OCI-LY7 (cell line): ENCODE data around the gene PIEZO1. TPM values are rescaled to one million over a fixed set of nuclear protein-coding genes. Genes with fewer than 3 reads are reported as not detected.

Experiments used
- BruUV-seq: library from RNA; stranded (reverse); fragments of 400-500 nt; replicated peaks from 2 replicates; lab custom pipeline; 2021; lab: Mats Ljungman, UMichigan
- CTCF ChIA-PET: fragments of 300-600 bp; sonication (Branson Sonifier 250); formaldehyde crosslinking; loops from one replicate; lab custom pipeline; 2022; ENCODE audit warnings: antibody characterized with exemption; ENCODE audit not compliant: unreplicated experiment; lab: Charles Lee
- POLR2A ChIA-PET: fragments of 300-600 bp; sonication (Branson Sonifier 250); formaldehyde crosslinking; loops from one replicate; lab custom pipeline; 2022; ENCODE audit warnings: antibody characterized with exemption; lab: Charles Lee
- DNase-seq: peaks from one replicate; pipeline ENCODE4 v3.0.0-alpha.2; 2015; ENCODE audit warnings: low spot score
- H2AFZ ChIP-seq: fragments of 200-600 bp; sonication (generic), shearing (Covaris generic); 2 replicates; pipeline ENCODE4 v1.6.1; 2014; ENCODE audit warnings: mild to moderate bottlenecking, antibody characterized with exemption, low read length, moderate library complexity
- H3K27ac ChIP-seq: fragments of 200-600 bp; sonication (generic); 2 replicates; pipeline ENCODE4 v1.5.1; 2014; ENCODE audit warnings: mixed run types, low read depth, mild to moderate bottlenecking, moderate library complexity, low read length, inconsistent platforms; ENCODE audit not compliant: poor library complexity, severe bottlenecking
- H3K36me3 ChIP-seq: fragments of 200-600 bp; sonication (generic); 2 replicates; pipeline ENCODE4 v1.6.1; 2014; ENCODE audit warnings: mild to moderate bottlenecking, antibody characterized with exemption, low read length, moderate library complexity, mixed read lengths; ENCODE audit not compliant: insufficient read depth
- H3K4me1 ChIP-seq: fragments of 200-600 bp; sonication (generic); 2 replicates; pipeline ENCODE4 v1.5.1; 2014; ENCODE audit warnings: mild to moderate bottlenecking, low read length; ENCODE audit not compliant: insufficient read depth, poor library complexity, severe bottlenecking
- H3K4me2 ChIP-seq: fragments of 200-600 bp; sonication (generic); 2 replicates; pipeline ENCODE4 v1.6.1; 2014; ENCODE audit warnings: mild to moderate bottlenecking, low read length
- H3K4me3 ChIP-seq: fragments of 200-600 bp; sonication (generic); 2 replicates; pipeline ENCODE4 v1.5.1; 2014; ENCODE audit warnings: mild to moderate bottlenecking, low read depth, low read length; ENCODE audit not compliant: poor library complexity, severe bottlenecking
- H3K79me2 ChIP-seq: fragments of 200-600 bp; sonication (generic); 2 replicates; pipeline ENCODE4 v1.6.1; 2016; ENCODE audit warnings: low read depth, mild to moderate bottlenecking, low read length, moderate library complexity, mixed read lengths; ENCODE audit not compliant: insufficient read depth
- H3K9me2 ChIP-seq: fragments of 200-600 bp; sonication (generic); 2 replicates; pipeline ENCODE4 v1.6.1; 2016; ENCODE audit warnings: mild to moderate bottlenecking, low read length, mixed read lengths; ENCODE audit not compliant: insufficient read depth
- H3K9me3 ChIP-seq: fragments of 200-600 bp; sonication (generic); 2 replicates; pipeline ENCODE4 v1.6.1; 2014; ENCODE audit warnings: mild to moderate bottlenecking, mixed run types, low read length, mixed read lengths
- H4K20me1 ChIP-seq: fragments of 200-600 bp; sonication (generic); 2 replicates; pipeline ENCODE4 v1.6.1; 2014; ENCODE audit warnings: mild to moderate bottlenecking, antibody characterized with exemption, low read length, moderate library complexity, mixed read lengths; ENCODE audit not compliant: insufficient read depth
- EZH2phosphoT487 ChIP-seq: fragments of 200-600 bp; sonication (generic); IDR thresholded peaks from 2 replicates; pipeline ENCODE4 v1.6.1; 2018; ENCODE audit warnings: low read depth, borderline replicate concordance, mild to moderate bottlenecking, mixed run types, antibody characterized with exemption, low read length, moderate library complexity, mixed read lengths
- intact Hi-C: fragments of 100-400 bp; cut with micrococcal nuclease; formaldehyde crosslinking; loops from one replicate; pipeline ENCODE4 v1.10.0; 2022; ENCODE audit not compliant: unreplicated experiment
- total RNA-seq, 2 experiments: library from RNA; depleted of rRNA in 1 of 2; stranded (reverse); fragments of >200 nt in 1 of 2; shearing (Covaris generic) in 1 of 2; gene quantifications; 2 replicates each; pipeline ENCODE4 v1.2.3, GENCODE V29; 2014 to 2022
- TF ChIP-seq, protein P1 (sequence below): fragments of 200-600 bp; sonication (generic); conservative IDR thresholded peaks from 2 replicates; pipeline ENCODE4 v1.5.1; 2014; ENCODE audit warnings: mild to moderate bottlenecking, antibody characterized with exemption, low read length, moderate library complexity, mixed read lengths

The PIEZO1 gene
- total RNA-seq, 2 experiments from 2014 or later: 144 to 154 TPM

DNA sequence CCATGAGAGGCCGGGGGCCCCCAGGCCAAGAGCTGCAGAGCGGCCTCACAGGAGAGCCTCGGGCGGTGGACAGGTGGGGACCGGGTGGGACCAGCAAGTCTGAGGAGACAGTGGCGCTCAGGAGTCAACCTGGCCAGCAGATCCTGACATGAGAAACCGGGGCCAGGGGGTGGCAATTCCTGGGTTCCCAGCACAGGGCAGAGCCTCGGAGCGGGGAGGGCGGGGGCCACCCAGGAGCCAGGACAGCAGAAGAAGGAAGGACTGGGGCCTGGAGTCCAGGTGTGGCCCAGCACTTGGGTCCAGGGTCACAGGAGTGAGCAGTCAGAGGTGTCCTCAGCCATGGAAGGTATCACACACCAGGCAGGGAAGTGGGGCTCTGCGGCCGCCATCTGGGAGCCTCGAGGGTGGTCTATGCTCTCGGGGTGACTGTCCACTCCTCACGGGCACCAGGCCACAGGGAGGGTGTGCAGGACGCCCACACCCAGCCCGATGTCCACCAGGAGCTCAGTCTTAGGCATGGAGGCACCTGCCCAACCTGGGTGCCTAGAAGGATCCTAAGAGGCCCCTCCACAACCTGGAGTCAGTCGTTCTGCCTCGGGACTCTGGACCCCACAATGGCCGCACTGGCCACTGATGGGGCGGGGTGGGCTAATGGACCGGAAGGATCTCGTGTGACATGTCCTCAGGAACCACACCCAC lies 29.1 kb downstream of the PIEZO1 start:
- no peak overlapping the region for H3K4me3 ChIP-seq
- H3K27ac ChIP-seq: no peak overlapping the region
- peaks cover 5% of the 10 kb centered on the region for H3K4me1 ChIP-seq
- no peaks in the 10 kb centered on the region; the same call in 1 of the 2 replicates for H3K36me3 ChIP-seq
- H2AFZ ChIP-seq: no peak overlapping the region
- H3K9me3 ChIP-seq: no peaks in the 10 kb centered on the region
- no peak overlapping the region for H3K4me2 ChIP-seq
- ChIA-PET POLR2A (no interaction called here), CTCF (no interaction called here)
- DNase-seq: no peak
- intact Hi-C loops: no loop called here
- no peaks in the 10 kb centered on the region for H3K79me2 ChIP-seq
- no peak for TF ChIP-seq EZH2phosphoT487
- TF ChIP-seq, protein P1, sequence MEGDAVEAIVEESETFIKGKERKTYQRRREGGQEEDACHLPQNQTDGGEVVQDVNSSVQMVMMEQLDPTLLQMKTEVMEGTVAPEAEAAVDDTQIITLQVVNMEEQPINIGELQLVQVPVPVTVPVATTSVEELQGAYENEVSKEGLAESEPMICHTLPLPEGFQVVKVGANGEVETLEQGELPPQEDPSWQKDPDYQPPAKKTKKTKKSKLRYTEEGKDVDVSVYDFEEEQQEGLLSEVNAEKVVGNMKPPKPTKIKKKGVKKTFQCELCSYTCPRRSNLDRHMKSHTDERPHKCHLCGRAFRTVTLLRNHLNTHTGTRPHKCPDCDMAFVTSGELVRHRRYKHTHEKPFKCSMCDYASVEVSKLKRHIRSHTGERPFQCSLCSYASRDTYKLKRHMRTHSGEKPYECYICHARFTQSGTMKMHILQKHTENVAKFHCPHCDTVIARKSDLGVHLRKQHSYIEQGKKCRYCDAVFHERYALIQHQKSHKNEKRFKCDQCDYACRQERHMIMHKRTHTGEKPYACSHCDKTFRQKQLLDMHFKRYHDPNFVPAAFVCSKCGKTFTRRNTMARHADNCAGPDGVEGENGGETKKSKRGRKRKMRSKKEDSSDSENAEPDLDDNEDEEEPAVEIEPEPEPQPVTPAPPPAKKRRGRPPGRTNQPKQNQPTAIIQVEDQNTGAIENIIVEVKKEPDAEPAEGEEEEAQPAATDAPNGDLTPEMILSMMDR: no peak; the same call in none of the 2 replicates
- no peaks in the 10 kb centered on the region for H3K9me2 ChIP-seq
- peaks cover 8% of the 10 kb centered on the region; the same call in 1 of the 2 replicates for H4K20me1 ChIP-seq
- no TSS peak for BruUV-seq

DNA sequence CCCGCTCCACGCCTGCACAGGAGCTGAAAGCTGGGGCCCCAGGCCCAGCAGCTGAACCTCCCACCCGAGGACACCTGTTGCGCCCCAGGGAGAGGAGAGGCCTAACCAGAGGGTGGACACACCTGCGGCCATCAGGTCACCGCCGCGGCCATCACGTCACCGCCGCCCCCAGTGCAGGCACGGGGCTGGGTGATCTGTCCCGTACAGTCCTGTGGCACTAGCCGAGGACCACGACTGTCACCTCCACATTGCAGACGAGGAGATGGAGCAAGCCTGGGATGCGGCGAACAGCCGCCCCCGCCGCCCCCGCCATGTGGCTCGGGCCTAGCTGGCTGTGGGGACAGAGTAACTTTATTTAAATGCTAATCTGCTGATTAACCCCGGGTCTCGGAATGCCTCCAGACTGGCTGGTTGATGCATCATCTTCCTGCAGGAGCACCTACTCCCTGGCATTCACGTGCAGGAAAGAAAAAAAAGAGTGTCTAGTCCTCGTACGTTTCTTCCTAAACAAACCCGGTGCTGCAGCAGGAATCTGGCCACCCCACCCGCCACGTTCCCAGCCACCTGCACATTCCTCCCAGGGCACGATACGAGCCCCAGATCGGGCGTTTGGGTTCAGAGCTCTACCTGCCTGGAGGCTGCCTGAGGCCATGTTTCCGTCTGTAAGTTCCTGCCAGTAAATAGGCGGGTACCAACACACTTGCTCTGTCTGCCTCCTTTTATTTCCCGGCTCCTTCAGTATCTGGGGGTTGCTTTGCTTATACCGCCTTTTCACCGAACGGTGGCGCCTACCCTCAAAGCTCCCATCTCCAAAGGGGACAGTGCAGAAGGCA lies 29.9 kb downstream of the PIEZO1 start:
- BruUV-seq: no TSS peak
- H4K20me1 ChIP-seq: peaks cover 8% of the 10 kb centered on the region; the same call in 1 of the 2 replicates

More for the DNA sequence above, 29.9 kb downstream of the PIEZO1 start:
- Histone ChIP-seq H3K27ac (no peak overlapping the region), H3K9me2 (no peaks in the 10 kb centered on the region), H3K4me3 (no peak overlapping the region), H3K9me3 (no peaks in the 10 kb centered on the region), H3K4me2 (no peak overlapping the region), H3K79me2 (no peaks in the 10 kb centered on the region), H2AFZ (no peak overlapping the region), H3K4me1 (peaks cover 5% of the 10 kb centered on the region), H3K36me3 (no peaks in the 10 kb centered on the region; the same call in 1 of the 2 replicates)
- intact Hi-C loops: no loop called here
- ChIA-PET POLR2A (no interaction called here), CTCF (no interaction called here)
- TF ChIP-seq EZH2phosphoT487: no peak
- TF ChIP-seq, protein P1: peak; percentile 69
- peak; percentile 43 for DNase-seq
